Activated naive CD4-positive, alpha-beta T cell treated with anti-CD3 and anti-CD28 coated beads, Interleukin-2, amount 10 ng/mL, durations not matched to agents 7 days and 5 days (primary cell): ENCODE measurements around the gene KMT2C.
A peak's percentile ranks its signal among the peaks of the same experiment; 100 is the strongest.

Source experiments
- CTCF ChIA-PET: fragments of 350-600 bp; sonication (Branson Sonifier 250); formaldehyde crosslinking; loops from one replicate; lab custom pipeline; 2021; ENCODE audit warnings: antibody characterized with exemption; lab: Charles Lee
- DNase-seq: peaks from one replicate; pipeline ENCODE4 v3.0.0-alpha.2; 2020
- H3K27ac Mint-ChIP-seq: one replicate; pipeline ENCODE4 v1.8.0; 2021; ENCODE audit warnings: mild to moderate bottlenecking, moderate library complexity, mixed read lengths
- H3K27me3 Mint-ChIP-seq: one replicate; pipeline ENCODE4 v1.8.0; 2021; ENCODE audit warnings: mild to moderate bottlenecking, mixed read lengths
- H3K36me3 Mint-ChIP-seq: one replicate; pipeline ENCODE4 v1.8.0; 2021; ENCODE audit warnings: mixed read lengths
- H3K4me1 Mint-ChIP-seq: one replicate; pipeline ENCODE4 v1.8.0; 2021; ENCODE audit warnings: mixed read lengths
- H3K4me3 Mint-ChIP-seq: one replicate; pipeline ENCODE4 v1.8.0; 2021; ENCODE audit warnings: mild to moderate bottlenecking, moderate library complexity, mixed read lengths
- H3K9me3 Mint-ChIP-seq: one replicate; pipeline ENCODE4 v1.8.0; 2021; ENCODE audit warnings: mixed read lengths

KMT2C gene

GRCh38 chr7:152178405-152179058 lies 257.3 kb downstream of the KMT2C start:
- no peak for DNase-seq
- CTCF ChIA-PET: no interaction called here
- H3K4me1 Mint-ChIP-seq: peaks cover 13% of the 10 kb centered on the region
- H3K9me3 Mint-ChIP-seq: no peaks in the 10 kb centered on the region
- H3K4me3 Mint-ChIP-seq: no peak overlapping the region
- H3K27ac Mint-ChIP-seq: no peak overlapping the region
- H3K27me3 Mint-ChIP-seq: no peaks in the 10 kb centered on the region
- peaks cover 62% of the 10 kb centered on the region for H3K36me3 Mint-ChIP-seq

GRCh38 chr7:152177681-152178404 lies 258.0 kb downstream of the KMT2C start:
- Mint-ChIP-seq H3K27me3 (no peaks in the 10 kb centered on the region), H3K27ac (no peak overlapping the region), H3K36me3 (peaks cover 60% of the 10 kb centered on the region), H3K4me1 (peaks cover 13% of the 10 kb centered on the region), H3K9me3 (no peaks in the 10 kb centered on the region), H3K4me3 (no peak overlapping the region)
- DNase-seq: no peak
- CTCF ChIA-PET: no interaction called here

GRCh38 chr7:152176797-152177196 lies 259.0 kb downstream of the KMT2C start:
- H3K9me3 Mint-ChIP-seq: no peaks in the 10 kb centered on the region
- peaks cover 58% of the 10 kb centered on the region for H3K36me3 Mint-ChIP-seq
- DNase-seq: no peak
- no peak overlapping the region for H3K4me3 Mint-ChIP-seq
- H3K4me1 Mint-ChIP-seq: peaks cover 13% of the 10 kb centered on the region
- H3K27ac Mint-ChIP-seq: peak overlapping the region; percentile 34
- CTCF ChIA-PET: interaction anchor here (0.5 kb wide), 1 partner anchor 19 kb away, joined by 5 read pairs; no protein-coding TSS in a partner anchor
- no peaks in the 10 kb centered on the region for H3K27me3 Mint-ChIP-seq

- H3K4me3 Mint-ChIP-seq: no peak overlapping the region
- CTCF ChIA-PET: no interaction called here
- no peak overlapping the region for H3K27ac Mint-ChIP-seq
- peaks cover 44% of the 10 kb centered on the region for H3K36me3 Mint-ChIP-seq
- H3K9me3 Mint-ChIP-seq: no peaks in the 10 kb centered on the region
- peaks cover 13% of the 10 kb centered on the region for H3K4me1 Mint-ChIP-seq
- no peaks in the 10 kb centered on the region for H3K27me3 Mint-ChIP-seq
- no peak for DNase-seq
Measured at GRCh38 chr7:152173372-152174070, 262.3 kb downstream of the KMT2C start.

- Mint-ChIP-seq H3K27ac (no peak overlapping the region), H3K4me3 (no peak overlapping the region), H3K36me3 (peaks cover 65% of the 10 kb centered on the region), H3K27me3 (no peaks in the 10 kb centered on the region), H3K4me1 (peaks cover 14% of the 10 kb centered on the region), H3K9me3 (no peaks in the 10 kb centered on the region)
- CTCF ChIA-PET: interaction anchor here (2.2 kb wide), 1 partner anchor 12 kb away, joined by 6 read pairs; no protein-coding TSS in a partner anchor
- DNase-seq: no peak
Measured at GRCh38 chr7:152162287-152162686, 273.5 kb downstream of the KMT2C start.

- Mint-ChIP-seq H3K9me3 (no peaks in the 10 kb centered on the region), H3K27me3 (no peaks in the 10 kb centered on the region), H3K4me3 (no peak overlapping the region), H3K4me1 (peaks cover 14% of the 10 kb centered on the region), H3K27ac (no peak overlapping the region), H3K36me3 (peaks cover 66% of the 10 kb centered on the region)
- DNase-seq: no peak
- CTCF ChIA-PET: interaction anchor here (2.2 kb wide), 1 partner anchor 11 kb away, joined by 6 read pairs; no protein-coding TSS in a partner anchor
Measured at GRCh38 chr7:152161171-152161570, 274.6 kb downstream of the KMT2C start.

GRCh38 chr7:152158801-152159587 lies 276.8 kb downstream of the KMT2C start:
- Mint-ChIP-seq H3K4me3 (no peak overlapping the region), H3K4me1 (peaks cover 14% of the 10 kb centered on the region), H3K9me3 (no peaks in the 10 kb centered on the region), H3K27ac (peak overlapping the region; percentile 68), H3K36me3 (peaks cover 74% of the 10 kb centered on the region), H3K27me3 (no peaks in the 10 kb centered on the region)
- CTCF ChIA-PET: interaction anchor here (2.1 kb wide), 1 partner anchor 14 kb away, joined by 8 read pairs; no protein-coding TSS in a partner anchor
- no peak for DNase-seq

GRCh38 chr7:152152267-152152666 lies 283.5 kb downstream of the KMT2C start:
- H3K27ac Mint-ChIP-seq: no peak overlapping the region
- no peak for DNase-seq
- no peaks in the 10 kb centered on the region for H3K9me3 Mint-ChIP-seq
- no peaks in the 10 kb centered on the region for H3K27me3 Mint-ChIP-seq
- H3K4me1 Mint-ChIP-seq: peaks cover 9% of the 10 kb centered on the region
- H3K36me3 Mint-ChIP-seq: peaks cover 67% of the 10 kb centered on the region
- CTCF ChIA-PET: interaction anchor here (0.6 kb wide), 1 partner anchor 9 kb away, joined by 3 read pairs; no protein-coding TSS in a partner anchor
- no peak overlapping the region for H3K4me3 Mint-ChIP-seq

- peaks cover 28% of the 10 kb centered on the region for H3K4me1 Mint-ChIP-seq
- CTCF ChIA-PET: interaction anchor here (1.0 to 2.0 kb wide), 2 partner anchors 13 to 188 kb away, joined by 3 to 6 read pairs; no protein-coding TSS in a partner anchor
- DNase-seq: no peak
- H3K27ac Mint-ChIP-seq: peak overlapping the region; percentile 30
- no peaks in the 10 kb centered on the region for H3K9me3 Mint-ChIP-seq
- no peaks in the 10 kb centered on the region for H3K27me3 Mint-ChIP-seq
- H3K36me3 Mint-ChIP-seq: peaks cover 63% of the 10 kb centered on the region
- H3K4me3 Mint-ChIP-seq: no peak overlapping the region
Measured at GRCh38 chr7:152149363-152149762, 286.4 kb downstream of the KMT2C start.

GRCh38 chr7:152148706-152149105 lies 287.1 kb downstream of the KMT2C start:
- no peak for DNase-seq
- Mint-ChIP-seq H3K9me3 (no peaks in the 10 kb centered on the region), H3K27ac (no peak overlapping the region), H3K36me3 (peaks cover 61% of the 10 kb centered on the region), H3K4me3 (no peak overlapping the region), H3K4me1 (peaks cover 35% of the 10 kb centered on the region), H3K27me3 (no peaks in the 10 kb centered on the region)
- CTCF ChIA-PET: interaction anchor here (1.0 kb wide), 1 partner anchor 188 kb away, joined by 3 read pairs; no protein-coding TSS in a partner anchor

- CTCF ChIA-PET: interaction anchor here (1.0 to 2.1 kb wide), 2 partner anchors 12 to 13 kb away, joined by 3 to 8 read pairs; no protein-coding TSS in a partner anchor
- Mint-ChIP-seq H3K27me3 (no peaks in the 10 kb centered on the region), H3K27ac (peak overlapping the region; percentile 98), H3K4me3 (peak overlapping the region; percentile 37), H3K36me3 (peaks cover 63% of the 10 kb centered on the region), H3K9me3 (no peaks in the 10 kb centered on the region), H3K4me1 (peaks cover 43% of the 10 kb centered on the region)
- peak; percentile 58 for DNase-seq
Measured at GRCh38 chr7:152145853-152146466, 289.8 kb downstream of the KMT2C start.

- CTCF ChIA-PET: interaction anchor here (1.2 to 2.1 kb wide), 2 partner anchors 15 to 40 kb away, joined by 3 to 8 read pairs; no protein-coding TSS in a partner anchor
- peak overlapping the region; percentile 37 for H3K4me3 Mint-ChIP-seq
- H3K9me3 Mint-ChIP-seq: no peaks in the 10 kb centered on the region
- peak overlapping the region; percentile 98 for H3K27ac Mint-ChIP-seq
- peak; percentile 43 for DNase-seq
- no peaks in the 10 kb centered on the region for H3K27me3 Mint-ChIP-seq
- peaks cover 43% of the 10 kb centered on the region for H3K4me1 Mint-ChIP-seq
- H3K36me3 Mint-ChIP-seq: peaks cover 69% of the 10 kb centered on the region
Measured at GRCh38 chr7:152144557-152145245, 291.1 kb downstream of the KMT2C start.
